DMS53 treated with DMSO at 0.1 percent for 48 hours (cell line): ENCODE measurements around the gene MCM3AP.
"Not testable (repeated sequence)": the region's sequence is repeated elsewhere in the genome, so short reads cannot be mapped to it uniquely, and the experiment has no call there.

ENCODE experiments used
- DNase-seq: peaks from one replicate; lab custom pipeline; 2025; ENCODE audit not compliant: unreplicated experiment; lab: John Stamatoyannopoulos, UW

Gene MCM3AP

GRCh38 chr21:46207006-46207919 lies 78.1 kb downstream of the MCM3AP start:
- DNase-seq: no peak

- no peak for DNase-seq
Measured at GRCh38 chr21:46206163-46207005, 79.0 kb downstream of the MCM3AP start.

- DNase-seq: no peak
Measured at GRCh38 chr21:46205766-46206162, 79.6 kb downstream of the MCM3AP start.

DNA sequence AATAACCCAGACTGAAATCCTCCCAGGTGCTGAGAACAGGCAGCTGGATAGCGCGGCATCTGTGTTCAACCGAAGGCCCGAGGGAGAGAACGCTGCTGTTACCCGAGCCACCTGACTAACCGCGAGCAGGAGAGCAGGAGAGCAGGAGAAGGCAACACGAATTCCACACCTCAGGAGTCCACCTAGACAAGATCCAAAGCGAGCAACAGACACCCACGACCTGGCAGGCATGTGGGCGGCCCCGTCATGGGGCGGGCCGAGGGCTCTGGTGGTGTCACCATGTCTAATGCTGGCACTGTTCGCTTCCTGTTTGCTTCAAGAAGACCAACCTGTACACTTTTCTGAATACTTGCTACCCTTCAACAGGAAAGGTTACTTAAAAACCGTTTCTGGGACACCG lies 80.2 kb downstream of the MCM3AP start:
- DNase-seq: no peak

DNA sequence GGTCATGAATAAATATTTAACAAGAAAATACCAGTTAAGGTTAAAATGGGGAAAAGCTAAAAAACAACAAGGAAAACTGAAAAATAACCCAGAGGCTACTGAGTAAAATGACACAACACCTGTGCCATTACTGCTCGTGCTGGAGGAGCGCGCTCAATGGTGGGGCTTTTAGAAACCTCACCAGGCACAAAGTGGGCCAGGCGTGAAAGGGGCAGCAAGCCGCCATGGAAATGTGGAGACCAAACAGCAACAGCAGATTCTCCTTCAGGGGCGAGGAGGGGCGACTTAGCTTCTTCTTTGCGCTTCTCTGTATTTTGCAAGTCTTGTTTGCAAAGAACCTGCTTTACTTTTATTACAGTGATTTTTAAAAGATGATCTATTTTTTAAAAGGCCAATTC lies 82.2 kb downstream of the MCM3AP start:
- DNase-seq: no peak

- no peak for DNase-seq
Measured at GRCh38 chr21:46202592-46203202, 82.7 kb downstream of the MCM3AP start.

DNA sequence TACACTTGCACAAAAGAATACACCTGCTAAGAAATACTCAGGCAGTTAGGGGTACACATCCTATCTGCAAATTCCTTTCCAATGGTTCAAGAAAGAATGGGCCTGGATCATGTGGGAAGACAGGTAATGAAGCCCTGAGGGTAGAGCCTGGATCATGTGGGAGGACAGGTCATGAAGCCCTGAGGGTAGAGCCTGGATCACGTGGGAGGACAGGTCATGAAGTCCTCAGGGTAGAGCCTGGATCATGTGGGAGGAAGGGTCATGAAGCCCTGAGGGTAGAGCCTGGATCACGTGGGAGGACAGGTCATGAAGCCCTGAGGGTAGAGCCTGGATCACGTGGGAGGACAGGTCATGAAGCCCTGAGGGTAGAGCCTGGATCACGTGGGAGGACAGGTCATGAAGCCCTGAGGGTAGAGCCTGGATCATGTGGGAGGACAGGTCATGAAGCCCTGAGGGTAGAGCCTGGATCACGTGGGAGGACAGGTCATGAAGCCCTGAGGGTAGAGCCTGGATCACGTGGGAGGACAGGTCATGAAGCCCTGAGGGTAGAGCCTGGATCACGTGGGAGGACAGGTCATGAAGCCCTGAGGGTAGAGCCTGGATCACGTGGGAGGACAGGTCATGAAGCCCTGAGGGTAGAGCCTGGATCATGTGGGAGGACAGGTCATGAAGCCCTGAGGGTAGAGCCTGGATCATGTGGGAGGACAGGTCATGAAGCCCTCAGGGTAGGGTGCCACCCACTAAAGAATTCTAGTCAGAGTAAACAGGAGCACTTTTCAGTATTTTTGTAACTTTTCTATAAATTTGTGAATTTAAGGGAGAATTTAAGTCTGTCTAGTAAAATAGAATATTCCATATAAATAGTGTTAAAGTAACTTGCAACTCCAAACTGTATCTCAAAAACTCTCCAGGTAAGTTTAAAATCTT lies 84.3 kb downstream of the MCM3AP start:
- not testable (repeated sequence) for DNase-seq

- no peak for DNase-seq
Measured at GRCh38 chr21:46199436-46200373, 85.7 kb downstream of the MCM3AP start.

DNA sequence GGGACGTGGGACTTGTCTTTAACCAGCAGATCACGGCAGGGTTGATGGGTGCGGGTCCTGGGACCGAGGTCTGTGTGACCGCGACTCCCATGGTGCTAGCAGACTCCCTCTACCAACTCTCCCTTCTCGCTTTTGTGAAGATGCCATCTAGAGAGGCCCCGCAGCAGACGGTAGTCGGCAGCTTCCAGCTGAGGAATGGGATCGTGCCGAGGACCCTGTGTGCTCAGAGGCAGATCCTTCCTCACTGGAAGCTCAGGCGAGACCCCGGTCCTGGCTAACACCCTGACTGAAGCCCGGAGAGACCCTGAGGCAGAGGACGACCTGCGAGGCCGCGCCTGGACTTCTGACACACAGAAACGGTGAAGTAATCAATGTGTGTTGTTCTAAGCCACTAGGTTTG lies 88.7 kb downstream of the MCM3AP start:
- DNase-seq: no peak

GRCh38 chr21:46195595-46196195 lies 89.7 kb downstream of the MCM3AP start:
- no peak for DNase-seq

DNA sequence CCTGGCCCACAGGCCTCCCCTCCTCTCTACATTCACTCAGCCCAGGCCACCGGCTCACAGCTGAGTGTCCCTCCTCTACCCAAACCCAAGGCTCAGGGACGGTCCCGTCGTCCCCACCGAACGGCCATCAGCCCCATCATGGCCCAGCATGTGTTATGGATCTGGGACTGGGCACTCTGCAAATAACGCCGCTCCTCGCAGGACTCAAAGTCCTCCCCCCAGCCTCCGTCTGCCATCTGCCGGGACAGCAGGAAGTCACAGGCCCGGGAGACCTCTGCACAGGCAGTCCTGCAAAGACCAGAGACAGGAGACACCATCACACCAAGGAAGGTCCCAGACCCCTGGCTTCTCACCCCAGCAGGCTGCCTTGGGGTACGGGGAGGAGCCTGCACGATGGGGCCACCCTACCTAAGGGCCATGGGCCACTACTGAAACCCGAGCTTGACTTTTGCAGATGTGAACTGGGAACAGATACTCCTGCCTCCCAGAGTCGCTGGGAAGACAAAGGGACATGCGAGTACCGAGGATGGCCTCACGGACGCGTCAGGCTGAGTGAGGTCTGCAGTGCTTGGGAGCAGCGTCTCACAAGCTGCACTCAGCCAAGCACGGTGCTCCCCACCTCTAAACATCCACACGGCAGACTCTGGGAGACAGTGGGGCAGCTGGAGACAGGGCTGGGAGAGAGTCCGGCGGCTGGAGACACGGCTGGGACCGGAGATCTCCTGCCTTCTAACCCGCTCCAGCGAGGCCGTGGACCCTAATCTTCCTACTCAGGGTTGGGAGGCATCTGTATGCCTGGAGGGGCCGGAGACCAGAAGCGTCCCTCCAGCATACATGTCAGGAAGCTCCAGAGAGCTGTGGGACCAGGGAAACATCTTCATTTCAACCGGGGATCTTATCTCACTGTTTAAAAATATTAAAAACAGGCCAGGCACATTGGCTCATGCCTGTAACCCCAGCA lies 90.8 kb downstream of the MCM3AP start:
- no peak for DNase-seq

DNA sequence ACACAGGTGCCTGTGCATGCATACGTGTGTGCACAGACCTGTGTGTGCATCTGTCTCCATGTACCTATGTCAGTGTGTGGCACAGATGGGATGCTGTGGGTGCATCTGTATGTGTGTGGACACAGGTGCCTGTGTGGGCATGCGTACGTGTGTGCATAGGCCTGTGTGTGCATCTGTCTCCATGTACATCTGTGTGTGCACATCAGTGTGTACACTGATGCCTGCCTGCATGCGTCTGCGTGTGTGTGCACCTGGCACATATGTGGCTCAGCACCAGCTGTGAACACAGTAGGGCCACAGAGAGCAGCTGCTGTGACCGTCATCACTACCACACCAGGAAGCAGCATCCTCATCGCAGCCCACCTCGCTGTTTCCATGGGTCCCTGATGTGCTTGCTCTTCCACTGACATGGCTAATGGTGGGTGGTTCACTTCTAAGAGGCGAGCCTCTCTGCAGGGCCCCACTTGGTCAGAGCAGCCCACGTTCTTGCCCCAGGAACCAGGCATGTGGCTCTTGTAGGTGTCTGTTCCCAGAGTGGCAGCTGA lies 91.5 kb downstream of the MCM3AP start:
- DNase-seq: no peak

DNA sequence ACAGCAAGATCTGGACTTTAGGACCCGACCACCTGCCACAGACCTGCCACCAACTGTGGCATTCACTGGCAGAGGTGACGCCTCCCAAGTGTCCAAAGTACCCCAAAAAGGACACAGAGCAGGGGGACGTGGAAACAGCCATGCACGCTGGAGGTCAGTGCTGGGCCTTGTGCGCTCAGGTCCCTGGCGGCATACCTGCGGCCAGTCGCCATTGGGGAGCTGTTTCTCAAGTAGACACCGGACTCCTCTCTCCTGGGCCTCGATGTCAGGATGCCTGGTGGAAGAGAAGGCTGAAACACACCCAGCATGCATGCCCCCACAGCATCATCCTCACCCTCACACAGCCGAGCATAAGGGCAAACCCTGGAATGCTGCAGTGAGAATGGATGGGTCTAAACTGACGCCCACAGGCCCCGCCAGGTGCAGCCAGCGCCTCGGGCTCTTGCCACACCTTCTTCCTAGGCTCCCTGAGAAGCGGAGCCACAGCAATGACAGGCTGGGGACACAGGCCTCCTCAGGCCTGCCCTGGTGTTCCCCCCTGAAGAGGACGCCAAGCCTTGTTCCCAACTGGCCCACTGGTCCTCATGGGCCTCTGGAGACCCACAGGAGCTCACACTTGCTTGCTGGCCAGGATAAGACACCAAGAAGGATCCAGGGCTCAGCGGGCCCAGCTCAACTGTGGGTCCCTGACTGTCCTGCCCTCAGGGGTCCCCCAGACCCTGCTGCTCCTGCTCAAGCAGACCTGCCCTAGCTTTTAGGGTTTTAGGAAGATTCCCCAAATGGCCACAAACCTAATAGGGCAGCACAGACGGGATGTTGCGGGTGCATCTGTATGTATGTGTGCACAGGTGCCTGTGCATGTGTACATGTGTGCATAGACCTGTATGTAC lies 93.5 kb downstream of the MCM3AP start:
- DNase-seq: no peak

DNA sequence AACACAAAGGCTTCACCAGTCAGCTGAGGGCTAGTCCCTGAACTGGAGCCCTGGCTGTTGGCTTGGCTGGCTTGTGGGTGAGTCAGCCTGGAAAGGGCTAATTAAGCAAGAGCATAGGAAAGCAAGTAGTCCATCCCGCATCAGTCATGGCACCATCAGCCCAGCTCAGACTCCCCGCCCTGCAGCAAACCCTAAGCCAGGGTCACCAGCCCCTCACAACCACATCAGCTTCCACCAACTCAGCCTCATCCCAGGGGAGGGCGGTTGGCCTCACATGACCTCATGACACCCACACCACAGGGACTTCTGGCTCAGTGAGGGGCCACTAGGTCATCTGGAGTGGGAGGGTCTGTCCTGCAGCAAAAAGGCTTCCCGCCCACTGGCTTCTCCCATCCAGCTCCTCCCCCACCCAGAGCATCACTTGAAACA lies 94.1 kb downstream of the MCM3AP start:
- DNase-seq: no peak

- DNase-seq: no peak
Measured at GRCh38 chr21:46190491-46191131, 94.8 kb downstream of the MCM3AP start.

GRCh38 chr21:46189959-46190490 lies 95.4 kb downstream of the MCM3AP start:
- DNase-seq: no peak
